Fibroblast of pulmonary artery (primary cell): ENCODE data around the gene ATP8A1.

ENCODE experiments used
- DNase-seq: peaks from one replicate; pipeline ENCODE4 v3.0.0-alpha.2; 2010; ENCODE audit warnings: low read depth
- H3K4me3 ChIP-seq: replicated peaks from 2 replicates; pipeline ENCODE4 v1.5.1; 2011; ENCODE audit warnings: low read depth, mild to moderate bottlenecking, control low read depth, low read length, moderate library complexity
- CTCF ChIP-seq: IDR thresholded peaks from 2 replicates; pipeline ENCODE4 v1.5.1; 2011; ENCODE audit warnings: mild to moderate bottlenecking, control low read depth, low read length, inconsistent platforms; ENCODE audit errors: missing control alignments

Gene ATP8A1

GRCh38 chr4:42397635-42398170 lies 259.2 kb downstream of the ATP8A1 start:
- H3K4me3 ChIP-seq = peak overlapping the region; percentile 65
- no peak for TF ChIP-seq CTCF
- DNase-seq = no peak

- peak; percentile 52 for DNase-seq
- peak within 1 kb of the TSS; percentile 65 for H3K4me3 ChIP-seq
- TF ChIP-seq CTCF = no peak
Observed at GRCh38 chr4:42396752-42397634, 259.9 kb downstream of the ATP8A1 start, which contains the start of gene SHISA3. TSS of gene SHISA3 (plus strand) at chr4:42397488. CDS start at chr4:42398057, 569 bp downstream.

GRCh38 chr4:42396361-42396751 lies 260.5 kb downstream of the ATP8A1 start:
- H3K4me3 ChIP-seq = no peak overlapping the region
- TF ChIP-seq CTCF = no peak
- DNase-seq = no peak

- no peak overlapping the region for H3K4me3 ChIP-seq
- DNase-seq = no peak
- no peak for TF ChIP-seq CTCF
Observed at GRCh38 chr4:42395595-42395994, 261.3 kb downstream of the ATP8A1 start.

- DNase-seq = no peak
- no peak for TF ChIP-seq CTCF
- H3K4me3 ChIP-seq = no peak overlapping the region
Observed at GRCh38 chr4:42392436-42392835, 264.5 kb downstream of the ATP8A1 start.

GRCh38 chr4:42391981-42392380 lies 264.9 kb downstream of the ATP8A1 start:
- TF ChIP-seq CTCF = no peak
- no peak overlapping the region for H3K4me3 ChIP-seq
- DNase-seq = no peak
